Transverse colon (tissue), 4 donors: Measurements from ENCODE around the gene VAV1. TPM values are rescaled to one million over a fixed set of nuclear protein-coding genes. Genes with fewer than 3 reads are reported as not detected.

ENCODE experiments used
- DNase-seq: peaks from one replicate; pipeline ENCODE4 v3.0.0-alpha.2; 2019
- H3K27ac ChIP-seq, 4 donors: fragments of 200-600 bp; sonication (generic); 2 replicates each; pipeline ENCODE4 v1.5.1; 2016 to 2018; ENCODE audit warnings: inconsistent platforms in 4 of 4
- H3K27me3 ChIP-seq: fragments of 200-600 bp; sonication (generic); 2 replicates; pipeline ENCODE4 v1.5.1; 2017; ENCODE audit warnings: inconsistent platforms
- H3K36me3 ChIP-seq, 4 donors: fragments of 200-600 bp; sonication (generic); 2 replicates each; pipeline ENCODE4 v1.5.1; 2017 to 2019; ENCODE audit warnings: inconsistent platforms in 4 of 4
- H3K4me1 ChIP-seq, 4 donors: fragments of 200-600 bp; sonication (generic); 2 replicates each; pipeline ENCODE4 v1.5.1; 2017 to 2020; ENCODE audit warnings: inconsistent platforms in 4 of 4
- H3K4me3 ChIP-seq, 4 donors: fragments of 200-600 bp; sonication (generic); 1 replicate in 1 of 4; 2 replicates in 3 of 4; pipeline versions ENCODE4 v1.5.1 to v1.6.1; 2017 to 2019; ENCODE audit warnings: inconsistent platforms in 4 of 4
- H3K9me3 ChIP-seq, 2 donors: fragments of 200-600 bp; sonication (generic); 2 replicates each; pipeline ENCODE4 v1.5.1; 2017 to 2019; ENCODE audit warnings: inconsistent platforms in 2 of 2
- EP300 ChIP-seq: sonication (generic); formaldehyde crosslinking; IDR thresholded peaks from one replicate; pipeline ENCODE4 v1.6.1; 2017; ENCODE audit warnings: antibody characterized with exemption, low read depth
- POLR2A ChIP-seq: fragments of 450-650 bp; IDR thresholded peaks from one replicate; pipeline ENCODE4 v1.6.1; 2016; ENCODE audit warnings: antibody characterized with exemption, mild to moderate bottlenecking, moderate library complexity
- POLR2AphosphoS5 ChIP-seq, 3 donors: sonication (generic); formaldehyde crosslinking; IDR thresholded peaks; one replicate each; pipeline ENCODE4 v1.6.1; 2016; ENCODE audit warnings: antibody characterized with exemption in 3 of 3
- WGBS, 2 donors: methylation state at CpG; one replicate each; pipeline ENCODE4 v1.1.5; 2018; ENCODE audit warnings: low coverage in 1 of 2; 5-methylcytosine and 5-hydroxymethylcytosine counted together
- in situ Hi-C, 4 donors: fragments of 200-750 bp; cut with MboI; loops; one replicate each; pipeline versions ENCODE4 v1.15.0 to v1.15.1; 2017; ENCODE audit warnings: low sequenced_read_pairs in 3 of 4, low pct_ligation_motif_present in 1 of 4, low pct_unique_long_range_greater_than_20kb in 1 of 4
- intact Hi-C: fragments of 100-400 bp; cut with DNase I; formaldehyde crosslinking; loops from one replicate; pipeline ENCODE4 v1.15.1; 2023; ENCODE audit warnings: low total_unique reads
- total RNA-seq, 4 donors: library from RNA; depleted of rRNA; stranded (reverse); fragments of >200 nt; gene quantifications; one replicate each; pipeline ENCODE4 v1.1.0, GENCODE V29; 2016
- TF ChIP-seq, protein P1 (sequence below), 5 experiments: fragments of 200-600 bp in 3 of 5; fragments of 450-650 bp in 2 of 5; sonication (generic) in 3 of 5; IDR thresholded peaks; 1 replicate in 2 of 5; 2 replicates in 3 of 5; pipeline ENCODE4 v1.5.1; 2016 to 2017; ENCODE audit warnings: antibody characterized with exemption in 5 of 5, inconsistent platforms in 3 of 5, mild to moderate bottlenecking in 2 of 5, moderate library complexity in 1 of 5

Gene VAV1
- total RNA-seq, 4 donors from 2014 or later, result 0.60 to 10.8 (median 6.0) TPM

DNA sequence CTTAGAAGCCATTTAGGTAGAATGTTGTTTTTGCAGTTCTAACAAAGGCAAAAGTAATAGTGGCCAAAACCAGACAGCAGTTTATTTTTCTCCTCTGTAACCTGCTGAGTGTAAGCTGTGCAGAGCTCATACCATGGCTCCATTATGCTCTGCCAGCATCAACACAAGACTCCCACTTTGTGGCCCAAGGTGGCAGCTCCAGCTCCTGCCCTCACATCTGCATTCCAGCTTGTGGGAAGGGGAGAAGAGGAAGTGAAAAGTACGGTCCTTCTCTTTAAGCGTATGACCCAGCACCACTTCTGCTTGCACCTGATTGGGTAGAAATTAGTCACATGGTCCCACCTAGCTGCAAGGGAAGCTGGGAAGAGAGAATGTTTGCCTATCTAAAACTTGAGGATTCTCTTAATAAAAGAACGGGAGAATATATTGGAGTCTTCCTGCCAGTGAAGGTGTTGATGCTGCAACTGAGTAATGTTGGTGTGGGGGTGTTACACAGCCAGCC lies 134.1 kb downstream of the VAV1 start:
- H3K4me3 ChIP-seq, result no peak overlapping the region
- no peaks in the 10 kb centered on the region for H3K36me3 ChIP-seq
- DNase-seq, result no peak
- no peaks in the 10 kb centered on the region for H3K4me1 ChIP-seq
- intact Hi-C loops, result no loop called here
- H3K27me3 ChIP-seq, result no peaks in the 10 kb centered on the region
- no peak overlapping the region for H3K27ac ChIP-seq
- in situ Hi-C loops, result no loop called here
- peaks cover 10 to 14% of the 10 kb centered on the region in 2 donors for H3K9me3 ChIP-seq
- TF ChIP-seq, protein P1, sequence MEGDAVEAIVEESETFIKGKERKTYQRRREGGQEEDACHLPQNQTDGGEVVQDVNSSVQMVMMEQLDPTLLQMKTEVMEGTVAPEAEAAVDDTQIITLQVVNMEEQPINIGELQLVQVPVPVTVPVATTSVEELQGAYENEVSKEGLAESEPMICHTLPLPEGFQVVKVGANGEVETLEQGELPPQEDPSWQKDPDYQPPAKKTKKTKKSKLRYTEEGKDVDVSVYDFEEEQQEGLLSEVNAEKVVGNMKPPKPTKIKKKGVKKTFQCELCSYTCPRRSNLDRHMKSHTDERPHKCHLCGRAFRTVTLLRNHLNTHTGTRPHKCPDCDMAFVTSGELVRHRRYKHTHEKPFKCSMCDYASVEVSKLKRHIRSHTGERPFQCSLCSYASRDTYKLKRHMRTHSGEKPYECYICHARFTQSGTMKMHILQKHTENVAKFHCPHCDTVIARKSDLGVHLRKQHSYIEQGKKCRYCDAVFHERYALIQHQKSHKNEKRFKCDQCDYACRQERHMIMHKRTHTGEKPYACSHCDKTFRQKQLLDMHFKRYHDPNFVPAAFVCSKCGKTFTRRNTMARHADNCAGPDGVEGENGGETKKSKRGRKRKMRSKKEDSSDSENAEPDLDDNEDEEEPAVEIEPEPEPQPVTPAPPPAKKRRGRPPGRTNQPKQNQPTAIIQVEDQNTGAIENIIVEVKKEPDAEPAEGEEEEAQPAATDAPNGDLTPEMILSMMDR (IDR thresholded peaks at IDR 0.05), result no peak
- no peak for TF ChIP-seq POLR2A
- TF ChIP-seq EP300, result no peak
- TF ChIP-seq POLR2AphosphoS5 (IDR thresholded peaks at IDR 0.05), result no peak
- 38% methylated on average over 3 of the region's 3 CpGs; no CpG with 5 or more reads in 1 of the 2 donors for WGBS, 2 donors

Other genes starting within 250 kb of the VAV1 start
- 1 to 10 TPM in 1 of 4 donors, under 1 TPM in 1, not detected in 2; 0.95 to 2.7 TPM for gene TNFSF9, start 241.7 kb upstream of the VAV1 start, total RNA-seq
- gene CD70, start 181.6 kb upstream of the VAV1 start, total RNA-seq, result not detected
- gene TNFSF14, start 102.5 kb upstream of the VAV1 start, total RNA-seq, result under 1 TPM in 2 of 4 donors, not detected in 2; 0.27 to 0.48 TPM
- 100 to 1,000 TPM in 3 of 4 donors, 10 to 100 TPM in 1; 50.1 to 351 (median 194) TPM for gene C3, start 52.1 kb upstream of the VAV1 start, total RNA-seq
- 100 to 1,000 TPM in 2 of 4 donors, 10 to 100 TPM in 2; 38.0 to 118 (median 90.6) TPM for gene GPR108, start 35.1 kb upstream of the VAV1 start, total RNA-seq
- 100 to 1,000 TPM in 1 of 4 donors, 10 to 100 TPM in 3; 55.5 to 227 (median 78.8) TPM for gene TRIP10, start 33.0 kb upstream of the VAV1 start, total RNA-seq
- 100 to 1,000 TPM in 1 of 4 donors, 10 to 100 TPM in 3; 41.4 to 127 (median 55.5) TPM for gene SH2D3A, start 5.3 kb upstream of the VAV1 start, total RNA-seq
- under 1 TPM in 2 of 4 donors, not detected in 2; 0.16 to 0.27 TPM for gene ADGRE1, start 114.9 kb downstream of the VAV1 start, total RNA-seq
- not detected for gene MBD3L2B, start 248.7 kb downstream of the VAV1 start, total RNA-seq